Keratinocyte (primary cell): Measurements from ENCODE around the gene TNIK. TPM values are rescaled to one million over a fixed set of nuclear protein-coding genes. Genes with fewer than 3 reads are reported as not detected.

Experiments
- DNase-seq: peaks from one replicate; pipeline ENCODE4 v3.0.0-alpha.2; 2011; ENCODE audit warnings: low read depth, missing footprints, low spot score
- FAIRE-seq: peaks from 2 replicates; lab custom pipeline; 2011; peaks lifted over from hg19 to GRCh38; lab: Jason Lieb, UNC
- H2AFZ ChIP-seq: 2 replicates; pipeline ENCODE4 v1.6.0; 2012; ENCODE audit warnings: low read length, control low read depth, inconsistent platforms; ENCODE audit not compliant: control insufficient read depth
- H3K27ac ChIP-seq: 2 replicates; pipeline ENCODE4 v1.5.1; 2011; ENCODE audit warnings: low read length; ENCODE audit not compliant: control insufficient read depth, insufficient read depth
- H3K27me3 ChIP-seq: 3 replicates; pipeline ENCODE4 v1.6.0; 2011; ENCODE audit warnings: low read length; ENCODE audit not compliant: control insufficient read depth, insufficient read depth; ENCODE audit errors: extremely low read depth
- H3K36me3 ChIP-seq, 2 experiments: 2 replicates in 1 of 2; 3 replicates in 1 of 2; pipeline ENCODE4 v1.5.1; 2011; ENCODE audit warnings: low read length in 2 of 2, mild to moderate bottlenecking in 1 of 2; ENCODE audit not compliant: control insufficient read depth in 2 of 2, insufficient read depth in 2 of 2; ENCODE audit errors: extremely low read depth in 1 of 2
- H3K4me1 ChIP-seq: 3 replicates; pipeline ENCODE4 v1.5.1; 2011; ENCODE audit warnings: low read length; ENCODE audit not compliant: control insufficient read depth, insufficient read depth; ENCODE audit errors: extremely low read depth
- H3K4me2 ChIP-seq: 3 replicates; pipeline ENCODE4 v1.6.0; 2011; ENCODE audit warnings: low read depth, low read length; ENCODE audit not compliant: control insufficient read depth, insufficient read depth; ENCODE audit errors: extremely low read depth
- H3K4me3 ChIP-seq, 3 experiments: fragments of 200-600 bp in 1 of 3; sonication (generic) in 1 of 3; 2 replicates in 2 of 3; 3 replicates in 1 of 3; pipeline ENCODE4 v1.5.1; 2011 to 2016; ENCODE audit warnings: low read length in 3 of 3, mild to moderate bottlenecking in 3 of 3, control low read depth in 2 of 3, inconsistent platforms in 1 of 3, low read depth in 1 of 3, mixed read lengths in 1 of 3, mixed run types in 1 of 3, moderate library complexity in 1 of 3; ENCODE audit not compliant: control insufficient read depth in 2 of 3, insufficient read depth in 2 of 3; ENCODE audit errors: extremely low read depth in 1 of 3
- H3K79me2 ChIP-seq: 2 replicates; pipeline ENCODE4 v1.6.0; 2012; ENCODE audit warnings: low read length; ENCODE audit not compliant: control insufficient read depth, insufficient read depth
- H3K9ac ChIP-seq: 3 replicates; pipeline ENCODE4 v1.6.0; 2011; ENCODE audit warnings: low read length; ENCODE audit not compliant: control insufficient read depth, insufficient read depth; ENCODE audit errors: extremely low read depth
- H3K9me1 ChIP-seq: 3 replicates; pipeline ENCODE4 v1.6.0; 2011; ENCODE audit warnings: low read length; ENCODE audit not compliant: control insufficient read depth, insufficient read depth; ENCODE audit errors: extremely low read depth
- H3K9me3 ChIP-seq: 2 replicates; pipeline ENCODE4 v1.5.1; 2012; ENCODE audit warnings: low read depth, low read length; ENCODE audit not compliant: control insufficient read depth
- H4K20me1 ChIP-seq: 3 replicates; pipeline ENCODE4 v1.6.0; 2011; ENCODE audit warnings: low read length; ENCODE audit not compliant: control insufficient read depth, insufficient read depth; ENCODE audit errors: extremely low read depth
- EZH2 ChIP-seq: IDR thresholded peaks from one replicate; pipeline ENCODE4 v1.6.1; 2012; ENCODE audit warnings: inconsistent platforms, mild to moderate bottlenecking, low read length, moderate library complexity
- dilution Hi-C: fragments of 300-500 bp; cut with MboI; formaldehyde crosslinking; loops from one replicate; pipeline ENCODE4 v1.7.0; 2020; ENCODE audit warnings: low sequenced_read_pairs; ENCODE audit not compliant: extremely low pct_ligation_motif_present
- polyA plus RNA-seq, 5 experiments: library from polyadenylated mRNA; depleted of rRNA in 3 of 5; stranded (reverse) in 3 of 5; stranded (forward) in 1 of 5; unstranded in 1 of 5; fragments of >200 nt; gene quantifications; 1 replicate in 1 of 5; 2 replicates in 3 of 5; 3 replicates in 1 of 5; pipeline versions ENCODE4 v1.2.1 to v1.2.3, GENCODE V29; 2011 to 2012; ENCODE audit warnings: missing spikeins in 2 of 5, low read depth in 1 of 5, low replicate concordance in 1 of 5
- TF ChIP-seq, protein P1 (sequence below), 3 experiments: IDR thresholded peaks in 1 of 3; conservative IDR thresholded peaks in 1 of 3; optimal IDR thresholded peaks in 1 of 3; 2 replicates in 2 of 3; 3 replicates in 1 of 3; pipeline versions ENCODE3 to v1.5.1; 2011; ENCODE audit warnings: low read length in 3 of 3, mild to moderate bottlenecking in 3 of 3, moderate library complexity in 2 of 3, control low read depth in 1 of 3, inconsistent platforms in 1 of 3; ENCODE audit not compliant: insufficient read depth in 2 of 3; ENCODE audit errors: extremely low read depth in 1 of 3

TNIK gene
- polyA plus RNA-seq, 1 donor (not counting 4 experiments of a cell fraction or from before 2014, with no cell fraction given): 4.4 TPM

DNA sequence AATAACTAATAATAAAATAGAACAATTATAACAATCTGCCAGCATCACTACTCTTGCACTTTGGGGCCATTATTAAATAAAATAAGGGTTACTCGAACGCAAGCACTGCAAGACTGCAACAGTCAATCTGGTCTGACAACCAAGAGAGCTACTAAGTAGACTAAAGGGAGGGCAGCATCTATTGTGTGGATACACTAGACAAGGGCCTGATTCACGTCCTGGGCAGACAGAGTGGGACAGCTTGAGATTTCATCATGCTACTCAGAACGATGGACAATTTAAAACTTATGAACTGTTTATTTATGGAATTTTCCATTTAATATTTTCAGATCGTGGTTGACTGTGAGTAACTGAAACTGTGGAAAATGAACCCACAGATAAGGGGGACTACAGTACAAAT, 39.5 kb downstream of the TNIK start:
- Histone ChIP-seq H3K9me3 (no peaks in the 10 kb centered on the region), H3K4me2 (no peak overlapping the region), H3K9me1 (no peaks in the 10 kb centered on the region), H3K4me3 (no peak overlapping the region), H2AFZ (no peak overlapping the region), H3K79me2 (no peaks in the 10 kb centered on the region), H3K27me3 (no peaks in the 10 kb centered on the region), H3K4me1 (peaks cover 4% of the 10 kb centered on the region), H3K36me3 (no peaks in the 10 kb centered on the region), H3K9ac (no peak overlapping the region), H4K20me1 (no peaks in the 10 kb centered on the region), H3K27ac (no peak overlapping the region)
- dilution Hi-C loops: no loop called here
- TF ChIP-seq, protein P1, sequence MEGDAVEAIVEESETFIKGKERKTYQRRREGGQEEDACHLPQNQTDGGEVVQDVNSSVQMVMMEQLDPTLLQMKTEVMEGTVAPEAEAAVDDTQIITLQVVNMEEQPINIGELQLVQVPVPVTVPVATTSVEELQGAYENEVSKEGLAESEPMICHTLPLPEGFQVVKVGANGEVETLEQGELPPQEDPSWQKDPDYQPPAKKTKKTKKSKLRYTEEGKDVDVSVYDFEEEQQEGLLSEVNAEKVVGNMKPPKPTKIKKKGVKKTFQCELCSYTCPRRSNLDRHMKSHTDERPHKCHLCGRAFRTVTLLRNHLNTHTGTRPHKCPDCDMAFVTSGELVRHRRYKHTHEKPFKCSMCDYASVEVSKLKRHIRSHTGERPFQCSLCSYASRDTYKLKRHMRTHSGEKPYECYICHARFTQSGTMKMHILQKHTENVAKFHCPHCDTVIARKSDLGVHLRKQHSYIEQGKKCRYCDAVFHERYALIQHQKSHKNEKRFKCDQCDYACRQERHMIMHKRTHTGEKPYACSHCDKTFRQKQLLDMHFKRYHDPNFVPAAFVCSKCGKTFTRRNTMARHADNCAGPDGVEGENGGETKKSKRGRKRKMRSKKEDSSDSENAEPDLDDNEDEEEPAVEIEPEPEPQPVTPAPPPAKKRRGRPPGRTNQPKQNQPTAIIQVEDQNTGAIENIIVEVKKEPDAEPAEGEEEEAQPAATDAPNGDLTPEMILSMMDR (optimal IDR thresholded peaks at IDR 0.05 in 1 of 3, IDR thresholded peaks at IDR 0.05 in 1 of 3, conservative IDR thresholded peaks at IDR 0.05 in 1 of 3; ENCODE audit: extremely low read depth in 1 of 3, insufficient read depth in 2 of 3, low read length in 3 of 3): no peak
- DNase-seq: no peak
- no peak for FAIRE-seq

DNA sequence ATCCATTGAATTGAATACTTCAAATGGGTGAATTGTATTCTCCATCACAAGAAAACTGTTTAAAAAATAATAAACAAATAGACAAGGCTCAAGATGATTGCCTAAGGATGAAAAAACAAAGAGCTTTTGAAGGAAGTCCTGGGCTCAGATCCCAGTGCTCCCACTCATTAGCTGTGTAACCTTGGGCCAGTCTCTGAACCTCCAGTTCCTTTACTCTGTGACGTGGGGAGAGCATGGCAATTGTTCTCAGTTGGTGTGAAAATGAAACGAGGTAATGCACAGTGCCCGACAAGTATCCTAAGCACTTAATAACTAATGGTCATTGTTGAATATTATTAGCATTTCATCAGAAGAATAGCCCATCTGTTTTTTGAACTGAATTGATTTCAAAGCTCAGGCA, 40.7 kb downstream of the TNIK start:
- FAIRE-seq (no peak), DNase-seq (no peak)
- Histone ChIP-seq H3K9me1 (no peaks in the 10 kb centered on the region), H3K4me3 (no peak overlapping the region), H3K79me2 (no peaks in the 10 kb centered on the region), H3K36me3 (no peaks in the 10 kb centered on the region), H3K27ac (no peak overlapping the region), H3K27me3 (no peaks in the 10 kb centered on the region), H4K20me1 (no peaks in the 10 kb centered on the region), H3K4me1 (peaks cover 12% of the 10 kb centered on the region), H3K9ac (no peak overlapping the region), H2AFZ (no peak overlapping the region), H3K4me2 (no peak overlapping the region), H3K9me3 (no peaks in the 10 kb centered on the region)
- dilution Hi-C loops: no loop called here
- no peak for TF ChIP-seq EZH2

DNA sequence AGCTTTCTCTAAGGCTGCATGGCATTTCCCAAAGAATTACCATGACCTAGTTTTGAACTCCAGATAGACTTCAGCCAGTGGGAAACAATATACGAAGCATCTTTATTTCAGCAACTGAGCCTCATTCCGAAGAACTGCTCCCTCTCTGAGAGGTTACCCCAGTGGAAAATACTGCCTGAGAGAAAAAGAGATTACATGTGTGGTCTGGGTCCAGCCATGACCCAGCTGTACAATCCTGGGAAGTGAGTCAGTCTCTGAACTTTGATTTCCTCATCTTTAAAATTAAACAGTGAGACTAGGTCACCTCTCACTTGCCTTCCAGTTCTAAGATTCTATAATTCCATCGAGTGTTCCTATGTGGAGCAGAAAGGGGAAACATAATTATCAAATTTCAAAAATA, 42.4 kb downstream of the TNIK start:
- H3K9me3 ChIP-seq: no peaks in the 10 kb centered on the region
- no peaks in the 10 kb centered on the region for H3K79me2 ChIP-seq
- dilution Hi-C loops: no loop called here
- H3K4me1 ChIP-seq: peaks cover 12% of the 10 kb centered on the region
- H3K27me3 ChIP-seq: no peaks in the 10 kb centered on the region
- H3K36me3 ChIP-seq: no peaks in the 10 kb centered on the region
- no peak overlapping the region for H3K9ac ChIP-seq
- DNase-seq: no peak
- FAIRE-seq: no peak
- TF ChIP-seq, protein P1 (optimal IDR thresholded peaks at IDR 0.05 in 1 of 3, IDR thresholded peaks at IDR 0.05 in 1 of 3, conservative IDR thresholded peaks at IDR 0.05 in 1 of 3; ENCODE audit: extremely low read depth in 1 of 3, insufficient read depth in 2 of 3, low read length in 3 of 3): no peak
- no peak for TF ChIP-seq EZH2
- no peak overlapping the region for H3K4me2 ChIP-seq
- no peaks in the 10 kb centered on the region for H3K9me1 ChIP-seq
- no peaks in the 10 kb centered on the region for H4K20me1 ChIP-seq
- no peak overlapping the region for H2AFZ ChIP-seq
- H3K27ac ChIP-seq: no peak overlapping the region
- H3K4me3 ChIP-seq: no peak overlapping the region
